ENCODE data around the gene TMEM47.

TMEM47 gene

DNA sequence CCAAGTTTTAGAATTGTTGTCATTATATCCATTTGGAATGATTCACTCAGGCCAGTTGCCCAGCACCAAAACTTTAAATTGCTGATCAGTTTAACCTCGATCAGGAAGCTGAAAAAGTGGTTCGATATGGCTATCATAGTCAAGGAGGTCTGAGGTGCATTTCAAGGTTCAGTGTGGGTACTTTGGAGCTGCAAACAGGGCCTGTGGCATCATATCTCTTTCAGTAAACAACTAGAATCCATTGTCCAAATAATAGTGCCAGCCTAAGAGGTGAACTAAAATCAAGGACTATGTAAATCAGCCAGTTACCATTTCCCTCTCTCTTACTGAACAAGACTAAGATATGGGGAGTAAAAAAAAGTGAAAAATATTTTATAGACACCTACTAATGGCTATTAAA lies 14.2 kb downstream of the TMEM47 start:
- H3K9ac ChIP-seq (ENCODE audit: low read length in 5 of 5): no peak overlapping the region
- peaks cover 0 to 4% (median 0%) of the 10 kb centered on the region in 5 donors for H3K4me1 ChIP-seq (ENCODE audit: control insufficient read depth in 5 of 5, insufficient read depth in 5 of 5, low read length in 5 of 5)
- no peak overlapping the region for H3K4me3 ChIP-seq (ENCODE audit: low read depth in 1 of 5, low read length in 5 of 5)
- H3K27ac ChIP-seq (ENCODE audit: low read depth, low read length): no peak overlapping the region
- no peaks in the 10 kb centered on the region for H3K36me3 ChIP-seq (ENCODE audit: control insufficient read depth in 5 of 5, insufficient read depth in 5 of 5, low read length in 5 of 5)
- no peaks in the 10 kb centered on the region for H3K27me3 ChIP-seq (ENCODE audit: control insufficient read depth in 5 of 5, insufficient read depth in 4 of 5, low read length in 5 of 5)
- H3K9me3 ChIP-seq (ENCODE audit: control insufficient read depth in 5 of 5, low read length in 5 of 5): no peaks in the 10 kb centered on the region

DNA sequence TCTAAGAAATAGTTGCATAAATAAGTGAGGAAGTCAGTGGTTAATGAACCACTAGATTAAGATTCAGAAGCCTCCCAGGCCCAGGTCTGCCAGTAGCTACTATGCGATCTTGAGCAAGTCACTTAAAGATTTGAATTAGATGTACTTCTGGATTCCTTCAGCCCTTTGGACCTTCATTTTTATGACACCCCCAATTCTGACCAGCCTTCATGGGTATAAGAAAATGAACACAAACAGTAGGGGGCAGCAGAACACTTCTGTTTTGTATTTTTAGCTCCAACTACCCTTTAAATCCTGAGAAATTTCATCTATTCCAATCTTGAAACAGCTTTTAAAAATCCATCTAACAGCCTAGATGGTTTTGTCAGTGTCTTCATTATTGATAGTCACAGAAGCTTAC lies 19.0 kb downstream of the TMEM47 start:
- H3K9ac ChIP-seq (ENCODE audit: low read length in 5 of 5): no peak overlapping the region
- no peaks in the 10 kb centered on the region for H3K9me3 ChIP-seq (ENCODE audit: control insufficient read depth in 5 of 5, low read length in 5 of 5)
- H3K4me1 ChIP-seq (ENCODE audit: control insufficient read depth in 5 of 5, insufficient read depth in 5 of 5, low read length in 5 of 5): peaks cover 0 to 6% (median 0%) of the 10 kb centered on the region in 5 donors
- no peak overlapping the region for H3K27ac ChIP-seq (ENCODE audit: low read depth, low read length)
- no peaks in the 10 kb centered on the region for H3K27me3 ChIP-seq (ENCODE audit: control insufficient read depth in 5 of 5, insufficient read depth in 4 of 5, low read length in 5 of 5)
- peaks cover 0 to 3% (median 0%) of the 10 kb centered on the region in 5 donors for H3K36me3 ChIP-seq (ENCODE audit: control insufficient read depth in 5 of 5, insufficient read depth in 5 of 5, low read length in 5 of 5)
- H3K4me3 ChIP-seq (ENCODE audit: low read depth in 1 of 5, low read length in 5 of 5): no peak overlapping the region

- Histone ChIP-seq H3K36me3 (ENCODE audit: control insufficient read depth in 5 of 5, insufficient read depth in 5 of 5, low read length in 5 of 5) (peaks cover 0 to 3% (median 0%) of the 10 kb centered on the region in 5 donors), H3K27me3 (ENCODE audit: control insufficient read depth in 5 of 5, insufficient read depth in 4 of 5, low read length in 5 of 5) (no peaks in the 10 kb centered on the region), H3K9me3 (ENCODE audit: control insufficient read depth in 5 of 5, low read length in 5 of 5) (no peaks in the 10 kb centered on the region)
Measured at GRCh38 chrX:34634349-34634748, 22.7 kb downstream of the TMEM47 start.

GRCh38 chrX:34632384-34632783 lies 24.7 kb downstream of the TMEM47 start:
- Histone ChIP-seq H3K9me3 (ENCODE audit: control insufficient read depth in 5 of 5, low read length in 5 of 5) (no peaks in the 10 kb centered on the region), H3K9ac (ENCODE audit: low read length in 5 of 5) (no peak overlapping the region), H3K27ac (ENCODE audit: low read depth, low read length) (no peak overlapping the region), H3K4me3 (ENCODE audit: low read depth in 1 of 5, low read length in 5 of 5) (no peak overlapping the region), H3K27me3 (ENCODE audit: control insufficient read depth in 5 of 5, insufficient read depth in 4 of 5, low read length in 5 of 5) (no peaks in the 10 kb centered on the region), H3K36me3 (ENCODE audit: control insufficient read depth in 5 of 5, insufficient read depth in 5 of 5, low read length in 5 of 5) (peaks cover 0 to 3% (median 0%) of the 10 kb centered on the region in 5 donors), H3K4me1 (ENCODE audit: control insufficient read depth in 5 of 5, insufficient read depth in 5 of 5, low read length in 5 of 5) (peaks cover 0 to 21% (median 2%) of the 10 kb centered on the region in 5 donors)

More at GRCh38 chrX:34634349-34634748, 22.7 kb downstream of the TMEM47 start:
- Histone ChIP-seq H3K9ac (ENCODE audit: low read length in 5 of 5) (no peak overlapping the region), H3K4me3 (ENCODE audit: low read depth in 1 of 5, low read length in 5 of 5) (no peak overlapping the region), H3K4me1 (ENCODE audit: control insufficient read depth in 5 of 5, insufficient read depth in 5 of 5, low read length in 5 of 5) (peaks cover 0 to 10% (median 2%) of the 10 kb centered on the region in 5 donors), H3K27ac (ENCODE audit: low read depth, low read length) (no peak overlapping the region)

DNA sequence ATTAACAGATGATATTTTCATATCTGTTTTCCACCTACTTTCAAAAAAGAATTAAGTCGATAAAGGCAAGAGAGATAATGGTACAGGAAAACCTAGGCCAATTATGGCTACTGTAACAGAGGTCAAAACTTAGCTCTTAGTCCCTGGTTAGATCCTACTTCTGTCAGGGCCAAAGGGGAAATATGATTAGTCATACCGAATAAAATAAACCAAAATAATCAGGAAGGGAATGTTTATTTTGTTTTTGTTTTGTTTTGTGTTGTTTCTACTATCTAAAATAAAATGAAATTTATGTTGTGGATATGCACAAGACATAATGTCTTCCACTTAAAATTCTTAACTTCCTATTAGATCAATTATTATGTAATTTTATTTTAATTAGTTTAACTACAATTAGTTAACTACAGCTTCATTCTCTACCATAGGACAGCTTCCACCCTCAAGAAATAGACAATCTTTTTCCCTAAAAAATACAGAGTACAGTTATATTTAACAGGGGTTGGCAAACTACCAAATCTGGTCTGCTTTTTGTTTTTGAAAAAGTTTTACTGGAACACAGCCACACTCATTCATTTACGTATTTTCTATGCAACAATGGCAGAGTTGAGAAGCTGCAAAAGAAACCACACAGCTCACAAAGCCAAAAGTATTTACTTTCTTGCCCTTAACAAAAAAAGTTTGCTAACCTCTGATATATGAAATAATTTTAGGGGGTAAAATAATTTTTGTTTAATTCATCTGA lies 25.4 kb downstream of the TMEM47 start:
- peak overlapping the region; percentile 24 for H3K27ac ChIP-seq (ENCODE audit: low read depth, low read length)
- H3K4me1 ChIP-seq (ENCODE audit: control insufficient read depth in 5 of 5, insufficient read depth in 5 of 5, low read length in 5 of 5): peaks cover 0 to 21% (median 2%) of the 10 kb centered on the region in 5 donors
- no peak overlapping the region for H3K9ac ChIP-seq (ENCODE audit: low read length in 5 of 5)
- H3K36me3 ChIP-seq (ENCODE audit: control insufficient read depth in 5 of 5, insufficient read depth in 5 of 5, low read length in 5 of 5): peaks cover 0 to 3% (median 0%) of the 10 kb centered on the region in 5 donors
- H3K27me3 ChIP-seq (ENCODE audit: control insufficient read depth in 5 of 5, insufficient read depth in 4 of 5, low read length in 5 of 5): no peaks in the 10 kb centered on the region
- H3K9me3 ChIP-seq (ENCODE audit: control insufficient read depth in 5 of 5, low read length in 5 of 5): no peaks in the 10 kb centered on the region
- no peak overlapping the region for H3K4me3 ChIP-seq (ENCODE audit: low read depth in 1 of 5, low read length in 5 of 5)

DNA sequence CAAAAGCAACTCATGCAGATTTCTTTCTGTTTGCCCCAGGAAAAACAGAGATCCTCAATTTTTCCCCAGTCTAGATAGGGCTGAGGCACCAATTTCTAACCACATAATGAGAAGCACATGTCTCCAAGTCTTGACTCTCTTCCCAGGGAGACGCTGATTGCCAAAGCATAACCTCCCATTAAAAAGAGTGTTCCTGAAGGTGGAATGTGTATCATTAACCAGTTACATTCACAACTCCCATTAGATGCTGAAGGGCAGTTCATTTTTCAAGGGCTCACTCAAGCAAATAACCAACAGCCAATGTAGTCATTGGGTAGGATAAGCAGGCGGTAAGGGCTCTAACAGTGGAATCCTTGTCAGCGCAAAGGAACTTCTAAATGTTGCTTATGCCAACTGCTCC lies 27.5 kb downstream of the TMEM47 start:
- no peak overlapping the region for H3K4me3 ChIP-seq (ENCODE audit: low read depth in 1 of 5, low read length in 5 of 5)
- H3K27me3 ChIP-seq (ENCODE audit: control insufficient read depth in 5 of 5, insufficient read depth in 4 of 5, low read length in 5 of 5): no peaks in the 10 kb centered on the region
- no peak overlapping the region for H3K9ac ChIP-seq (ENCODE audit: low read length in 5 of 5)
- H3K27ac ChIP-seq (ENCODE audit: low read depth, low read length): no peak overlapping the region
- peaks cover 0 to 21% (median 2%) of the 10 kb centered on the region in 5 donors for H3K4me1 ChIP-seq (ENCODE audit: control insufficient read depth in 5 of 5, insufficient read depth in 5 of 5, low read length in 5 of 5)
- H3K36me3 ChIP-seq (ENCODE audit: control insufficient read depth in 5 of 5, insufficient read depth in 5 of 5, low read length in 5 of 5): no peaks in the 10 kb centered on the region
- H3K9me3 ChIP-seq (ENCODE audit: control insufficient read depth in 5 of 5, low read length in 5 of 5): no peaks in the 10 kb centered on the region

DNA sequence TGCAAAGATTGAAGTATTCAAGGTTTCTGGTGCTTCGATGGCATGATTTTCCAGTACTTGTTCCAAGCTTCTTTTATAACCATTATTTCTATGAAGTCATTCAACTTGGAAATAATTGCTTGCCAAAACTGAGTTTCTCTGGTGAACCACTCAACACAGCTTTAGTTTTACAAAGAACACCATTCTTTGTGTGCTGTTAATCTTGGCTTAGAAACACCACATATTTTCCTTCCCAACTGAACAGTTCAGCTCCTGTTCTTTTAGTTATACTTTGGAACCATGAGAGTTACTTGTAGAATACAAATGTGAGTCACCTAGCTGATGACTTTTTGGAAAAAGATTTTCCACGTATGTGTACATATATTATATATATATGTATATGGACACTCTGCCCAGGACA lies 32.7 kb downstream of the TMEM47 start:
- H3K9me3 ChIP-seq (ENCODE audit: control insufficient read depth in 5 of 5, low read length in 5 of 5): no peaks in the 10 kb centered on the region
- H3K27ac ChIP-seq (ENCODE audit: low read depth, low read length): no peak overlapping the region
- H3K4me3 ChIP-seq (ENCODE audit: low read depth in 1 of 5, low read length in 5 of 5): no peak overlapping the region
- no peaks in the 10 kb centered on the region for H3K36me3 ChIP-seq (ENCODE audit: control insufficient read depth in 5 of 5, insufficient read depth in 5 of 5, low read length in 5 of 5)
- peaks cover 0 to 11% (median 0%) of the 10 kb centered on the region in 5 donors for H3K4me1 ChIP-seq (ENCODE audit: control insufficient read depth in 5 of 5, insufficient read depth in 5 of 5, low read length in 5 of 5)
- H3K27me3 ChIP-seq (ENCODE audit: control insufficient read depth in 5 of 5, insufficient read depth in 4 of 5, low read length in 5 of 5): no peaks in the 10 kb centered on the region
- H3K9ac ChIP-seq (ENCODE audit: low read length in 5 of 5): no peak overlapping the region

GRCh38 chrX:34619920-34620319 lies 37.2 kb downstream of the TMEM47 start:
- Histone ChIP-seq H3K4me3 (ENCODE audit: low read depth in 1 of 5, low read length in 5 of 5) (no peak overlapping the region), H3K9ac (ENCODE audit: low read length in 5 of 5) (no peak overlapping the region), H3K36me3 (ENCODE audit: control insufficient read depth in 5 of 5, insufficient read depth in 5 of 5, low read length in 5 of 5) (no peaks in the 10 kb centered on the region), H3K27me3 (ENCODE audit: control insufficient read depth in 5 of 5, insufficient read depth in 4 of 5, low read length in 5 of 5) (no peaks in the 10 kb centered on the region), H3K4me1 (ENCODE audit: control insufficient read depth in 5 of 5, insufficient read depth in 5 of 5, low read length in 5 of 5) (no peaks in the 10 kb centered on the region), H3K27ac (ENCODE audit: low read depth, low read length) (no peak overlapping the region), H3K9me3 (ENCODE audit: control insufficient read depth in 5 of 5, low read length in 5 of 5) (peaks cover 0 to 3% (median 0%) of the 10 kb centered on the region in 5 donors)

DNA sequence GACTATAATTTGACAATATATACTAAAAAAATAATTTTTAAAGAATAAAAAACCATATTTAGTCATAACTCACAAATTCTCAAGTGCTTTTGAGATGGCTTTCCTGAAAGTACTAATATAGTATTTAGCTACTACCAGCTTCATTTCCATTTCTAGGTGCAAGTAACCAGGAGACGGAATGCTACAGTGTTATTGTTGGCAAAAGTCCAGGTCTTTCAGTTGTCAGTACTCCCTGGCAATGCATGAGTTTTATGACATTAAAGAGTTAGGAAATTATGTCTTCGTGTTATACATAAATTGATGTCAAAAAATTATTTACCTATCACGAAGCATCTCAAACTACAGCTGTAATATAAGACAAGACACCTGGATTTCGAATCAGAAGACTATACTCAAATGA lies 45.0 kb downstream of the TMEM47 start:
- Histone ChIP-seq H3K4me3 (ENCODE audit: low read depth in 1 of 5, low read length in 5 of 5) (no peak overlapping the region), H3K27ac (ENCODE audit: low read depth, low read length) (no peak overlapping the region), H3K9ac (ENCODE audit: low read length in 5 of 5) (no peak overlapping the region), H3K27me3 (ENCODE audit: control insufficient read depth in 5 of 5, insufficient read depth in 4 of 5, low read length in 5 of 5) (no peaks in the 10 kb centered on the region), H3K9me3 (ENCODE audit: control insufficient read depth in 5 of 5, low read length in 5 of 5) (peaks cover 0 to 2% (median 0%) of the 10 kb centered on the region in 5 donors), H3K4me1 (ENCODE audit: control insufficient read depth in 5 of 5, insufficient read depth in 5 of 5, low read length in 5 of 5) (no peaks in the 10 kb centered on the region), H3K36me3 (ENCODE audit: control insufficient read depth in 5 of 5, insufficient read depth in 5 of 5, low read length in 5 of 5) (no peaks in the 10 kb centered on the region)

DNA sequence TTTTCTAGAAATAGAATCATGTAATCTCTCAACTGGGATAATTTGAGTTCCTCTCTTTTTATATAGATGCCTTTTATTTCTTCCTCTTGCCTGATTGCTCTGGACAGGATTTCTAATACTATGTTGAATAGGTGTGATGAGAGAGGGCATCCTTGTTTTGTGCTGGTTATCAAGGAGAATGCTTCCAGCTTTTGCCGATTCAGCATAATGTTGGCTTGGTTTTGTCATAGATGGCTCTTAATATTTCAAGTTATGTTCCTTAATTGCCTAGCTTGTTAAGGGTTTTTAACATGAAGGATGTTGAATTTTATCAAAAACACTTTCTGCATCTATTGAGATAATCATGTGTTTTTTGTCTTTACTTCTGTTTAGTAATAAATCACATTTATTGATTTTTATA lies 58.7 kb downstream of the TMEM47 start:
- Histone ChIP-seq H3K4me3 (ENCODE audit: low read depth in 1 of 5, low read length in 5 of 5) (no peak overlapping the region), H3K27me3 (ENCODE audit: control insufficient read depth in 5 of 5, insufficient read depth in 4 of 5, low read length in 5 of 5) (no peaks in the 10 kb centered on the region), H3K9me3 (ENCODE audit: control insufficient read depth in 5 of 5, low read length in 5 of 5) (no peaks in the 10 kb centered on the region), H3K9ac (ENCODE audit: low read length in 5 of 5) (no peak overlapping the region), H3K4me1 (ENCODE audit: control insufficient read depth in 5 of 5, insufficient read depth in 5 of 5, low read length in 5 of 5) (no peaks in the 10 kb centered on the region), H3K36me3 (ENCODE audit: control insufficient read depth in 5 of 5, insufficient read depth in 5 of 5, low read length in 5 of 5) (no peaks in the 10 kb centered on the region), H3K27ac (ENCODE audit: low read depth, low read length) (no peak overlapping the region)

Measured in subcutaneous abdominal adipose tissue (tissue), 5 donors.